ENCODE data around the gene RAVER1. TPM values are rescaled to one million over a fixed set of nuclear protein-coding genes. Genes with fewer than 3 reads are reported as not detected.

RAVER1 gene
- total and polyA plus RNA-seq, 2 of the 13 experiments (the other 11 are each of a cell fraction or from before 2014, with no cell fraction given), result 3.6 to 7.9 TPM

GRCh38 chr19:10334588-10335351 lies 1.4 kb upstream of the RAVER1 start (continued):
- TF ChIP-seq, protein P1, sequence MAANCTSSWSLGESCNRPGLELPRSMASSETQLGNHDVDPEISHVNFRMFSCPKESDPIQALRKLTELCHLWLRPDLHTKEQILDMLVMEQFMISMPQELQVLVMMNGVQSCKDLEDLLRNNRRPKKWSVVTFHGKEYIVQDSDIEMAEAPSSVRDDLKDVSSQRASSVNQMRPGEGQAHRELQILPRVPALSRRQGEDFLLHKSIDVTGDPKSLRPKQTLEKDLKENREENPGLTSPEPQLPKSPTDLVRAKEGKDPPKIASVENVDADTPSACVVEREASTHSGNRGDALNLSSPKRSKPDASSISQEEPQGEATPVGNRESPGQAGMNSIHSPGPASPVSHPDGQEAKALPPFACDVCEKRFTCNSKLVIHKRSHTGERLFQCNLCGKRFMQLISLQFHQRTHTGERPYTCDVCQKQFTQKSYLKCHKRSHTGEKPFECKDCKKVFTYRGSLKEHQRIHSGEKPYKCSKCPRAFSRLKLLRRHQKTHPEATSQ (CRISPR knock-in tag; IDR thresholded peaks at IDR 0.05; ENCODE audit: borderline replicate concordance), result no peak
- no peak for TF ChIP-seq ZBTB42 (CRISPR knock-in tag; IDR thresholded peaks at IDR 0.05)
- TF ChIP-seq SALL2 (CRISPR knock-in tag; IDR thresholded peaks at IDR 0.05), result peak; percentile 30; the same call in 1 of the 2 replicates
- no peak for TF ChIP-seq ZBTB26 (CRISPR knock-in tag; IDR thresholded peaks at IDR 0.05; ENCODE audit: borderline replicate concordance)
- TF ChIP-seq MLXIP (CRISPR knock-in tag; IDR thresholded peaks at IDR 0.05; ENCODE audit: borderline replicate concordance), result no peak
- no peak; the same call in 1 of the 2 replicates for TF ChIP-seq PATZ1 (CRISPR knock-in tag; IDR thresholded peaks at IDR 0.05)
- no peak for TF ChIP-seq ATAD3A (CRISPR knock-in tag; IDR thresholded peaks at IDR 0.05)
- TF ChIP-seq NFIB (CRISPR knock-in tag; IDR thresholded peaks at IDR 0.05; ENCODE audit: borderline replicate concordance), result no peak
- peak; percentile 20; the same call in 1 of the 2 replicates for TF ChIP-seq ZNF770 (CRISPR knock-in tag; IDR thresholded peaks at IDR 0.05)
- TF ChIP-seq ZMYM2 (CRISPR knock-in tag; IDR thresholded peaks at IDR 0.05), result no peak
- no peak for TF ChIP-seq ARID2 (CRISPR knock-in tag; IDR thresholded peaks at IDR 0.05; ENCODE audit: borderline replicate concordance)
- no peak for TF ChIP-seq TCF7 (IDR thresholded peaks at IDR 0.05; ENCODE audit: low read depth)
- no peak for TF ChIP-seq TCF12 (IDR thresholded peaks at IDR 0.05)
- no peak for TF ChIP-seq TCF12 (CRISPR knock-in tag; IDR thresholded peaks at IDR 0.05)
- no peak for TF ChIP-seq ZNF629 (CRISPR knock-in tag; conservative IDR thresholded peaks at IDR 0.05)
- no peak for TF ChIP-seq DDIT3 (CRISPR knock-in tag; IDR thresholded peaks at IDR 0.05)
- TF ChIP-seq ZNF282 (IDR thresholded peaks at IDR 0.05; ENCODE audit: partially characterized antibody), result no peak

Measured in HepG2 (cell line).